SU-DHL-6 (cell line): Measurements from ENCODE around the gene GSDME.

Experiments
- CTCF ChIP-seq: fragments of 200-600 bp; sonication (generic); IDR thresholded peaks from one replicate; pipeline ENCODE4 v1.5.1; 2017; ENCODE audit warnings: antibody characterized with exemption, mild to moderate bottlenecking, low read length, moderate library complexity; ENCODE audit not compliant: insufficient read depth, poor library complexity, severe bottlenecking
- EZH2phosphoT487 ChIP-seq: fragments of 200-600 bp; sonication (generic), shearing (Covaris generic); conservative IDR thresholded peaks from 2 replicates; pipeline ENCODE4 v1.6.1; 2018; ENCODE audit warnings: mild to moderate bottlenecking, antibody characterized with exemption, low read length, moderate library complexity, mixed read lengths

- TF ChIP-seq CTCF (no peak), EZH2phosphoT487 (no peak)
These were observed 56.6 kb downstream of the GSDME start for GRCh38 chr7:24700521-24701260.
